GM19397 (cell line): Measurements from ENCODE around the gene SALL3.

Experiments used
- ATAC-seq: cut with Tn5 transposase; IDR thresholded peaks from one replicate; pipeline ENCODE4 v1.9.1; 2021; ENCODE audit warnings: mild to moderate bottlenecking, moderate library complexity; ENCODE audit not compliant: unreplicated experiment

The SALL3 gene

GRCh38 chr18:79000997-79001396 lies 21.4 kb downstream of the SALL3 start:
- no peak for ATAC-seq

GRCh38 chr18:79005653-79006052 lies 26.0 kb downstream of the SALL3 start:
- no peak for ATAC-seq

- ATAC-seq = no peak
Observed at GRCh38 chr18:79006106-79006795, 26.6 kb downstream of the SALL3 start.

DNA sequence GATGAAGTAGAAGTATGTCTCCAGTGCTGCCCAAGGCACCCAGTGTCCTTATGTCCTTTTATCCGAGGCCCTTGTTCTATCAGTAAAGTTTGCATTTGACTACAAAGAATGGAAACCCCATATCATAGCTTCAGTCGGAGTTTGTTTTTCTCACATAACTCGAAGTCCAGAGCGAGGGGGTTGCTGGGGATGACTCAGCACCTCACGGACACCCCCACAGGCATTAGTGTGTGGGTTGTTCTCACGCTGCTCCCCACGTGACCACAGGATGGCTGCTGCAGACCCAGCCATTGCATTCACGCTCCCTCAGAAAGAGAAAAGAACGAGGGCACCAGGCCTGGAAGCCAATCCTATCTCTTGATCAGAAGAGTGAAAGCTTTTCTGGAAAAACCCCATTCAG lies 27.8 kb downstream of the SALL3 start:
- no peak for ATAC-seq

- no peak for ATAC-seq
Observed at GRCh38 chr18:79008356-79008940, 28.8 kb downstream of the SALL3 start.

DNA sequence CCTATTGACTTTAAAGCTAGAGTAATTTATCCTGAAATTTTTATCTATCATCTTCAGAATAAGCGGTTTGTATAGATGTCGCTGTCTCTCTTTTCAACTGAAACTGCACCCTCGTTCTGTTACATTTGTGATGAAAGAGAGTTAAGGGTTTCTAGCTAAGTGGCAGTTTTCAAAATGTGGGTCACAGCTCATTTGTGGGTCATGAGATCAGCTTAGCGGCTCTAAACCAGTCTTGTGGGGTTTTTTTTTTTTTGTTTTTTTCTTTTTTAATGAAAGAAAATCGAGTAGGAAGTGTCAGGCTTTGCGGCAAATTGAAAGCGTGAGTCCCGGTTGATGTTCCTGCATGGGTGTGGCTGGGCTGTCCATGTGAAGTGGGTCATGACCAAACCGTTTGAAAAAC lies 31.2 kb downstream of the SALL3 start:
- ATAC-seq = no peak

- no peak for ATAC-seq
Observed at GRCh38 chr18:79011300-79011870, 31.8 kb downstream of the SALL3 start.

GRCh38 chr18:79013869-79014268 lies 34.3 kb downstream of the SALL3 start:
- no peak for ATAC-seq

DNA sequence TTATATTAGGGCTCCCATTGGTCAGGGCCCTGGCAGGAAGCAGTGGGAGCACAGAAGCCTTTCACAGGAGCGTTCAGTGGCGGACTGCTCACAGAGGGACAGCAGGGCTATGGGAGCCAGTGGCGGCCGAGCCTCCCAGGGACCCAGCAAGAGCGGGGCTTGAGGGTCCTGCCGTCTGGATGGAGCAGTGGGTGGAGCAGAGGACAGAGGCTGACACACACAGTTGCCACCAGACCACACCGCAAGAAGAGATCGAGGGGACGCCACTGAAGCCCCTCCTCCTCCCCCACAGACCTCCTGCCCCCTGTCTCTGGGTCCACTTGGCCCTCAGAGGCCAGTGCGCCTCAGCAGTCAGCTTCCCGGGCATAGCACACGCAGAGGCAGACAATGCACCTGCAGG lies 39.3 kb downstream of the SALL3 start:
- ATAC-seq = no peak

GRCh38 chr18:79019881-79020280 lies 40.3 kb downstream of the SALL3 start:
- ATAC-seq = no peak

DNA sequence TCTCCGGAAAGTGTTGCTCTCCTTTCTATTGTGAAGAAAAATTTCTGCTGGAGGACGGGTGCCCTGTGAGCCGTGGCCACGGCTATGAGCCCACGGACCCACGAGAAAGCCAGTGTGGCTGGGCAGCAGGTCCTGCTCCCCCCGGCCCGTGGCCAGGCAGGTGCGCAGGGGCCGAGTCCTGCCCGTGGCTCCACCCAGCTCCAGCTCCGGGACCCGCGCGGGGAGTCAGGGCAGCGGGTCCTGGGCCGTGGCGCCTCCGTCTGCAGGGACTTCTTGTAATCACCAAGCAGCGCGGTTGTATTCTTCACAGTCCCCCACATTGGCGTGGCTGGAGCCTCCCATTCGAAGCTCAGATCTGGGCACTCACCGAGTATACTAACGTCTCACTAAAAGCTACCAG lies 43.0 kb downstream of the SALL3 start:
- no peak for ATAC-seq

DNA sequence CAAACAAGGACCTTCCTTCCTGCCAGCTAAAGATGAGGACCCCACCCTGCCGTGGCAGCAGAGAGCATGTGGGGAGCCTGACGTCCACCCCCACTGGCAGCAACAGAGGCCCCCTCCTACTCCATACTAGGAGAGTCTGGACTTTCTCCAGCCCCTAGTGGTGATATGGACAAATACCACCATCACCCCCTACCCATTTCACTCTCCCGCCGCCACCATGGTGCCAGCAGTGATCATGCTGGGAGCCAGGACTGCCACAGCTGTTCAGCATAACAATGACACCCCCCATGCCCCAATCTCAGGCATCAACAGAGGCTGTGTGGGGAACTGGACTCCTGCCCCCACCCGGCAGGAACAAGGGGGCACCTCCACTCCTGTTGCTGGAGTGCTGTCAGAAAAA lies 46.9 kb downstream of the SALL3 start:
- ATAC-seq = no peak

DNA sequence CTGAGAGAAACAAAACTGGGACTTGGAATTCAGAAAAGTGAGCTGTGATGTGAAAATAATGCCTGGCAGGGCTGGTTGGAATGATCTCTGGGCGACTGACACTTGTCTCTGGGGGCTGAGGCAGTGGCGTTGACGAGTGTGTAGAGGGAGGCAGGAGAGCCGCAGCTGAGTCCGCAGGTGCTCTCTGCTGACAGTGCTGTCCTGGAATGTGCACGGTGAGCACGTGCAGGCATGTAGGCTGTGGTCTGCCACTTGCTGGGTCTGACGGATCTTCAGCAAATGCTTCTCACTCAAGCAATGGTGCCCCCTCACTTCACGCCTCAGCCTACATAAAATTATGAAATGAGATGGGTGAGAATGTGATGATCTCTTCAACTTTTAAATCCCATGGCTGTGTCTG lies 51.1 kb downstream of the SALL3 start:
- ATAC-seq = no peak

- ATAC-seq = no peak
Observed at GRCh38 chr18:79042276-79042675, 62.7 kb downstream of the SALL3 start.

DNA sequence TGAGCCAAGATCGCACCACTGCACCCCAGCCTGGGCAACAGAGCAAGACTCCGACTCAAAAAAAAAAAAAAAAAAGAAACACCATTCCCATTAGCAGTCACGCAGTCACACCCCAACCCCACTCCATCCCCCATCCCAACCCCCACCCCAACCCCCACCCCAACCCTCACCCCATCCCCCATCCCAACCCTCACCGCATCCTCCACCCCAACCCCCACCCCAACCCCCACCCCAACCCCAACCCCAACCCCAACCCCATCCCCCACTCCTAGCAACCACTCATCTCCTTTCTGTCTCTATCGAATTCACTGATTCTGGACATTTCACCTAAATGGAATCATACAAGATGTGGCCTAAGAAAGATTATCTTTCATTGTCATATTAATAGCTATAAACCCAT lies 63.7 kb downstream of the SALL3 start:
- no peak for ATAC-seq

DNA sequence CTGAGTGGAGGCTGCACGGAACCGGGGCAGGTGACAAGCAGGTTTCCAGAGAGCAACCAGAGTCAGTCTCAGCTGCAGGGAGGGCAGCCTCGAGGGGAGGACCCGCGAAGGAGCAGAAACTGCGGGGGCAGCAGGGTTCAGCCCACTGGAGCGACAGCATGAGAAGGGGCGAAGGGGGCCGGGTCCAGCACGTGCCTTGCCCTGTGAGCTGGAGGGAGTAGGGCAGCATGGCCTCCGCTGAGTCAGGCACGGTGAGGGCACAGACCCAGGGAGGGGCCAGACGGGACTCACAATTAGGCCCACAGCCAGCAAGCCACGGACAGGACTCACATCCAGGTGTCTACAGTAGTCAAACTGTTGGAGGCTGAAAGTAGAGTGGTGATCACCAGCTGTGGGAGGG lies 66.9 kb downstream of the SALL3 start:
- ATAC-seq = no peak

GRCh38 chr18:79047556-79048244 lies 68.1 kb downstream of the SALL3 start:
- no peak for ATAC-seq

- ATAC-seq = no peak
Observed at GRCh38 chr18:79048245-79048632, 68.6 kb downstream of the SALL3 start.

GRCh38 chr18:79049506-79049905 lies 69.9 kb downstream of the SALL3 start:
- no peak for ATAC-seq
